HUDEP-2 (cell line): ENCODE measurements around the gene PXMP4.
A peak's percentile ranks its signal among the peaks of the same experiment; 100 is the strongest.

Experiments used
- DNase-seq, 76 experiments: peaks; one replicate each; lab custom pipeline; 2025; ENCODE audit not compliant: unreplicated experiment in 76 of 76; lab: John Stamatoyannopoulos, UW

The PXMP4 gene

DNA sequence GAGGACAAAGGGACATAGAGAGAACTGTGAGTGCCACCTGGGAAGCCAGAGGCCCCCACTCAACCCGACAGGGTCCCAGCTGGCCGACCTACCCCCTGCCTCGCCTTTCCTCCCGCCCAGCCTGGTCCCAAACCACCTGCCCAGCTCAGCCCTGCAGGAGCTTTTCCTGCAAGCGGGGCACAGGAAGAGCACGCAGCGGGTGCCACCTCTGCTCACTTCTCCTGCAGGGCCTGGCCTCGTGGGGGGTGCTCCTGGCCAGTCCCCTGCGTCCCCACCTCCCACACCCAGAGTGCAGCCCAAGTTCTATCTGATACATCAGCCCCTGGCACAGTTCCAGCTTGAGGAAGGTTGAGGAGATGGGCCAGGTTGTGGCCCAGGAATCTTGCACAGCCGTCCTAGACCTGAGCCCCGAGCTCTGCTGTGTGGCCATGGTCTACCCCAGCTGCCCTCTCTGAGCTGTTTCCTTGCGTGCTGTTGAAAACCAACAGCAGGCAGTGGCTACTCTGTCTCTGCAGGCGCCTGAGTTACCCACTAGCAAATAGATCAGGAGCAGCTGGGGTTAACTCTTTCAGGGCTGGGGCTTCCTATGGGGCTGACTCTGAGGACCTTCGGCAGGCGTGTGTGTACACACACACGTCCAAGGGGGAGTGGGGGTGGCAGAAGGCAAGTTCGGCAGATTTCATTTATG, 47.5 kb downstream of the PXMP4 start:
- peak in 26 of 76 experiments; percentile 15 to 58 (median 32) for DNase-seq

DNA sequence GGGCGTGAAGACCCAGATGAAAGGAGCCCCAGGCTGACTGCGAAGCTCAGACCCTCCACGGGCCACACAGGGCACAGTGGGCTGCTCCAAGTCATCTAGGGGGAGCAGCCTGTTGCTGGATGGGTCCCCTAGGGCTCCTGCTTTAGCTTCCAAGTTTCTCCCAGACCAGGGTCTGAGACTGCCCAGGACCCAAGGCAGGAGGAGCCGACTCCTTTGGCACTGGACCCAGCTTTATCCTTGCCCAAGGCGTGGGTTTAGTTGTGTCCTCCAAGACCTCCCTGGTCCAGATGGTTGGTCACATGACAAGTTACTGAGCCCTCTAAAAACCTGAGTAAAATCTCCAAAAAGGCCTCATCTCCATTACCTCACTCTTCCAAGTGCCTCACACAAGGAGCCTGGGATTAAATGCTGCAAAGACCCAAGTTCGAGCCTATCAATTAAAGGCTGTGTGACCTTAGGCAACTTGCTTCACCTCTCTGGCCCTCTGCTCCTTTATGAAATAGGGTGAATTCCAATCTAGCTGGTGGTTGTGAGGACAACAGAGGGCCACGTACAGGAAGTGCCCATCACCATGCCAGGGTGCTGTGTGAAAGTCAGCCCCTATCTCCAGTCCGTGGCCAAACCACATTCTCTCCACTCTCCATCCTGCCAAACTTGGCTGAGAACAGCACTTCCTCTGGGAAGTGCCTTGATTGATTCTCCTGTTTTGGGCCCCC, 48.4 kb downstream of the PXMP4 start:
- DNase-seq: no peak

DNA sequence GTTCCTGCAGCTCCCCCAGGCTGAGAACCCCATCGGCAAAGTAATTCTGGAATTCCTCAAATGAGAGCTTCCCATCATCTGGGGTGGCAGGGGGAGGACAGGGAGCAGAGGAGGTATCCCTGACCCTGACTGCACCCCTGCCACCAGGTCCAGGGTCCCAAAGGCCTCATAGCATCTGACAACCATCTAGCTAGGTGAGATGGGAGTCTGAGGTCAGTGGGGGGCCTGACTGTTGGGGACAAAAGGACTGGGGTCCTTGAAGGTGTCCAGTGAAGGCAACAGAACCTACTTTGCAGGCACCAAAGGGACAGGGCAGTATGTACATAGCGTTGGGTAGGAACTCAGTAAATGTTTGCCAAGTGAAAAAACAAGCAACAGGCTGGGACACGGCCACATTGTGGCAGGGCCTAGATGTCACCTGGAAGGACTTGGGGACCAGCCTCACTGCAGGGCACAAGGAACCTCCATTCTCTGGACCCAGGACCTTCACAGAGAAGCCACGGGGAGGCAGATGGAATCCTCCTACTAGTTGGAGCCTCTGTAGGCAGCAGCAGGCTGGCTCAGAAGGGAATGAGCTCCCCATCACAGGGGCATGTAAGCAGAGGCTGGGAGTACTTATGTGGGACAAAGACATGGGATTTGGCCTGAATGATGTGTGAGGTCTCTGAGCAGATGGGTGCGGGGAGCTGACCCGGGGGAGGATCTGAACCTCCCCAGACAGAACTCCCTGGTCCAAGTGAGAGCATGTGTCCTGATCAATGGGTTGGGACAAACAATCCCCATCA, 49.2 kb downstream of the PXMP4 start:
- no peak for DNase-seq

- DNase-seq: no peak
Measured at GRCh38 chr20:33669873-33670640, 50.1 kb downstream of the PXMP4 start.

- no peak for DNase-seq
Measured at GRCh38 chr20:33669224-33669623, 50.9 kb downstream of the PXMP4 start.

- no peak for DNase-seq
Measured at GRCh38 chr20:33668466-33669155, 51.5 kb downstream of the PXMP4 start.

GRCh38 chr20:33667676-33668465, 52.2 kb downstream of the PXMP4 start:
- DNase-seq: peak in 70 of 76 experiments; percentile 10 to 85 (median 68)

- peak in 49 of 76 experiments; percentile 19 to 78 (median 56) for DNase-seq
Measured at GRCh38 chr20:33667245-33667675, 52.9 kb downstream of the PXMP4 start.

DNA sequence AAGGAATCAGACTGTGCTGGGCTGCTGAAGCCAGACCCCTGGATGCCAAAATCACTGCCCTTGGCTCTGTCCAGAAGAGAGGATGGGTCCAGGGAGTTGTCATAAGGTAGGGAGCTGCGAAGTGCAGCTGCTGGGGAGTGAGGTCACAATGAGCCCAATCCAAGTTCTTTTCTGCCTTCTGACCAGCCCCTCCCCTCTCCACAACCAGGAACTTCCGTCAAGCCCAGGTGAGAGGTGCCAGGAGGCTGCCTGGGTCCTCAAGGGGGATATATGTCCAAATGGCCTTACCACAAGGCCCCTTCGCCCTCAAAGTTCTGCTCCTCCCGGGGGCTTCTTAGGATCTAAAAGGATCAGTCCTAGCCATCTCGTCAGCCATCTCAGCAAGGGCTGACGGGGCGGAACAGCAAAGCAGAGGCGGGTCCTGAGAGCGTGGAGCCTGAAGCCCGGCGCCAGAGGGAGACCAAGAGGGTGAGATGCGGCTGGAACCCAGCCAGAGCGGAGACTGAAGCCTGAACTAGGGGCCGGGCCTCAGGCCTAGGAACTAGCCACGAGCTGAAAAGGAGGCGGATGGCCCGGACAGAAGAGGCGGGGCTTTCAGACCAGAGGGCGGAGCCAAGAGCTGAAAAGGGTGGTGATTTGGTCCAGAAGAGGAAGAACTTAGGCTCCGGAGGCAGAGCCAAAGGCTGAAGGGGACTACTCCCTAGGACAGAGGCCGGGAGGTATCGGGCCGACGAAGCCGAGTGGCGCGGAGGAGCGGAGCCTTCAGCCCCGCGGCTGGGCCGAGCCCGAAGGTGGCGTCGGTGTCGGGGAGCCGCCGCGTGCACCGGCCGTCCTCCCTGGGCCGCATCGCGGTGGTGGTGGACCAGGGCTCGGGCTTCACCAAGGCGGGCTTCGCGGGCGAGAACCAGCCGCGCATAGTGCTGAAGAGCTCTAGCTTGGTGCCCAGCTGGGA, 53.5 kb downstream of the PXMP4 start, which contains the start of gene ACTL10:
ACTL10 (plus strand) TSS at position 651 of the 952 bp plus-strand sequence. CDS start 555 bp downstream, outside the sequence.
- DNase-seq: peak; percentile 39 to 100 (median 97)

- no peak for DNase-seq
Measured at GRCh38 chr20:33664762-33665144, 55.4 kb downstream of the PXMP4 start.

DNA sequence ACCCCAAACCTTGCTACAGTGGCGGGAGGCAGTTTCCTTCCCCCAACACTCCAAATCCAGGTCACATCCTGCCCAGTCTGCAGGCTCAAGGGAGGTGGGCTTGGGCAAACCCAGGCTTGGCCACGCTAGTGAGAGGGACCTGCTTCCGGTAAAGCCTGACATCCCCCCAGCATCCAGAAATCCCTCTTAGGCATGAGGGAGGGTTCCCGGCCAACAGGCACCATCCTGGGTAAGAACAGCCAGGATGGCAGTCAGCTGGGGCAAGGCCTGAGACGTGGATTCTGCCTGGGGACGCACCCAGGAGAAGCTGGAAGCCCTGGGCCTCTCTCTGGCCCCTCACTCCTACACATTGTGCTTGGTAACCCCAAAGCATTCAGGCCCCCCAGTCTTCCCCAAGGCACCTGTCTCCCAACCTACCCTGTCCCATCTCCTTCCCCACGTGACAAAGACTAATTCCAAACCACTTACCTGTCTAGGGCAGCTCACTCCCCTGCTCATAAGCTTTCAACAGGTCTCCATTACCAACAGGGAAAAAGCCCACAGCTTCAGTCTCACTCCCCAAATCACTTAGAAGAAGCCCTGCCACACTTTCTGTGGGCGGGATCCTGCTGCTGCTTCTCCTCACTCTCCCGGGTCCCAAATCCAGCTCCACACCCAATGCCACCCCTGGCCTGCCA, 55.9 kb downstream of the PXMP4 start:
- no peak for DNase-seq

GRCh38 chr20:33663161-33664084, 56.7 kb downstream of the PXMP4 start:
- peak in 67 of 76 experiments; percentile 16 to 84 (median 61) for DNase-seq

GRCh38 chr20:33662172-33662571, 57.9 kb downstream of the PXMP4 start, which contains the start of gene C20orf144:
TSS of gene C20orf144 (plus strand) at chr20:33662327. CDS start at chr20:33662346, 19 bp downstream.
- no peak for DNase-seq

DNA sequence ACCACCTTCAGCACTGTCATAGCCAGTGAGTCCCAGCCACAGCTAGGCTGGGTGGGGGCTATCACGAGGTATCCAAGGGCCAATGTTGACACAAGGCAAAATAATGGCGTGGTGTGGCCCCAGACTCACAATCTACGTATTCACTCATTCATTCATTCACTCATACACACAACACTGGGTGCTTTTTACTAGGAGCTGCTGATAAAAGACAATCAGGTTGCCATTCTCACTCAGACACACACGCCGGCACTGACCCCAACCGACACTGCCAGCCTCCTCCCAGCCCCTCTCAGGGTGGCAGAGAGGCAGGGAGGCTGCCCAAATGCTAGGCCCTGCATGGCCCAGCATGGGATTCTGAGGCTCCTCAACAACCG, 59.4 kb downstream of the PXMP4 start:
- no peak for DNase-seq

DNA sequence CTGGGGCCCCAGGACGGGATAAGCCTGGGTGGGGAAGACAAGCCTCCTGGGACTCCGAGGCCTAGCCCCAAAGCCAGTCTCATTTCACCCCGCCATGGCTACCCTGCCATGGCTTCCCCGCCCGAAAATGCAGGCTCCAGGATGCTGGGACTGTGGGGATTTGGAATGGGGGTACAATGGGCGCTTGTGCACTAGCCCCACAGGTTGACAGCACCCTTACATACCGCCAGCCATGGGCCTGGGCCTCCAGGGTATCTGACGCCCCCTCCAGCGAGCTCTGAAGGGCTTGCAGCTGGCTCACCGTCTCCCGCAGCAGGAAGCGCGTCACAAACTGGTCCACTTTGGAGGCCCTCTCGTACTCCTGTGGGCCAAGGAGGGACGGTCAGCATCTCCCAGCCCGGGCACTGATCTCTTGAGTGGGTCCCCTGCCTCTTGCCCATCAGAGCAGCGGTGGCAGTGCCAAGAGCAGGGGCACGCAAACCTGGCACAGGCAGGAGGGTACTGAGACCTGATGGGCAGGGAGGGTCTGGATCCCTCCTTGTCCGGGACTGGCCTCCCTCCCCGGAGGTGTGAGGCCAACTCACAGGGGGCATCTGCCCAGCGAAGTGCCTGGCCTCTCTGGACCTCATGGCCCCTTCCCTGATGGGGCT, 60.0 kb downstream of the PXMP4 start:
- DNase-seq: no peak
